GM21786 (cell line): ENCODE data around the gene TEX44.
"Not testable (repeated sequence)": the region's sequence is repeated elsewhere in the genome, so short reads cannot be mapped to it uniquely, and the experiment has no call there.

Experiments used
- ATAC-seq: cut with Tn5 transposase; IDR thresholded peaks from one replicate; pipeline ENCODE4 v1.9.1; 2021; ENCODE audit not compliant: unreplicated experiment

The TEX44 gene

DNA sequence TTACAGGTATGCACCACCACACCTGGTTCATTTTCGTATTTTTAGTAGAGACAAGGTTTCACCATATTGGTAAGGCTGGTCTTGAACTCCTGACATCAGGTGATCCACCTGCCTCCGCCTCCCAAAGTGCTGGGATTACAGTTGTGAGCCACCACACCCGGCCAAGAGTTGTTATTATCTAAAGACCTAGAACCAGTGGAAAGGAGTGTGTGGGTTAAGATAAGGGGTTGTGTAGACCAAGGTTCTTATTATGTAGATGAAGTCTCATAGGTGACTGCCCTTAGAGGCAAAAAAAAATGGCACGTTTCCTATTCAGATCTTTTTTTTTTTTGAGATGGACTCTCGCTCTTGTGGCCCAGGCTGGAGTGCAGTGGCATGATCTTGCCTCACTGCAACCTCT is 21.7 kb upstream of the TEX44 start:
- not testable (repeated sequence) for ATAC-seq

DNA sequence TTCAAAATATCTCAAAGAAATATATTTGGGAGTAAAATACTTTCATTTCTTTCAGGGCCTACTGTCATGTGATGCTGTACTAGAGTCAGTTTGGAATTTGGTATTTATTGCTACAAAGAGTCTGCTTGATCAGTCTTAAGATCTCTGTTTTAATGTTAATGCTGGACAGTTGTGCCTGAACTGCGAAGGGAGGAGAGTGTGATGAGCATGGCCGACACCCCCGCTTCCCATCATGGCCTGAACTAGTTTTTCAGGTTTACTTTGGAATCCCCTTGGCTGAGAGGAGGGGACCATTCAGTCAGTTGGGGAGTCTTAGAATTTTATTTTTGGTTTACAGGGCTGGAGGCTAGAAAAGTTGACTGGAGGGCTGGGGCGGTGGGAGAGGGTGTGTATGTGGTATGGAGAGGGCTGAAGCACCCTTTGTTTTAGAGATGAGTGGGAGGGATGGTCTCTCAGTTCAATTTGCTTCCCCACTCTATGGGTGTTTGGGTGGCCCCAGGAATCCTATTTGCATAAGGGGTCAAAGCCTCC is 20.9 kb upstream of the TEX44 start:
- ATAC-seq: no peak

DNA sequence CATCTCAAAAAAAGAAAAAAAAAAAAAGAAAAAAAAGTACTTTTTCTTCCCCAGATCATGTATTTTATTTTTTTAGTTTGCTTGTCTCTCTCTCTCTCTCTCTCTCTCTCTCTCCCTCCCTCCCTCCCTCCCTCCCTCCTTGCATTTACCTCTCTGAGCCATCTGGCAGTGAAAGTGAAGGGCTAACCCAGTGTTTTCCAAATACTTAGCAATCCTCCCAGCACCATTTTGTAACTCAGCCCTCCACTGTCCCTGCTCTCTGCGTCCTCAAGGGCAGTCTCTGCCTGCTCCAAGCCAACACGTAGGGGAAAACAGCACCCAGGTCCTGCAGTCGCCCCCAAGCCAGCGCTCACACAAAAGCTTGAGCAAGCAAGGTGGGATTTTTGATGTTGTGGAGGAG is 19.6 kb upstream of the TEX44 start:
- ATAC-seq: no peak

DNA sequence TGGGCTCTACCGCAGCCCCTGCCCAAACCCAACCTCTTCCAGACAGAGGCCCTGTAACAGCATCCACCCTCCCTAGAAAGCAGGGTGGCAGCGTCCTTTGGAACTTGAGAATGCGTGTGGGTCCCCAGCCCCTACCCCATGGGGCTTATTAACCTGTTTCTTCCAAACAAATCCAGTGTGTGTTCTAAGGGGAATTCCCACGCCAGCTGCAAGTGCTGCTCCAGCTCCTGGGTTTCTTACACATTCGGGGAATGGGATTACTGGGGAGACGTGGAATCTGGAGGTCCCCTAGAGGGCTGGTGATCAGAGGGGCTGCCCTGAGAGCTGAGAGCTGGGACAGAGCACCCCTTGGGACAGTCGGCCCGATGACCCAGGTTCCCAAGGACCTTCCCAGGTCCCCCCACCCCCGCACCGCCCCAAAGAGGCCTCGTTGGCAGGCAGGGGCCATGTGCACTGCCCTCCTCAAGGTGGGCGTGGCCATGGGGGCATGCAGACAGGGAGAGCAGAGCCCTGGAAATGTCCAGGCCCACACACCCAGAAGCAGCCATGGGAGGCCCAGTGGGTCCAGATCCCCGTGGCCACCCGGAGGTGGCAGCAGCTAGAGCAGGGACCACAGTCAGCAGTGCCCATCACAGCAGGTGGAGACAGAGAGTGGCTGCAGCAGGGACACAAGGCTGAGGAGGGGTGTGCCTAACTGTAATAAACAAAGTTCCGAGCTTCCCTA is 18.8 kb upstream of the TEX44 start:
- ATAC-seq: no peak

DNA sequence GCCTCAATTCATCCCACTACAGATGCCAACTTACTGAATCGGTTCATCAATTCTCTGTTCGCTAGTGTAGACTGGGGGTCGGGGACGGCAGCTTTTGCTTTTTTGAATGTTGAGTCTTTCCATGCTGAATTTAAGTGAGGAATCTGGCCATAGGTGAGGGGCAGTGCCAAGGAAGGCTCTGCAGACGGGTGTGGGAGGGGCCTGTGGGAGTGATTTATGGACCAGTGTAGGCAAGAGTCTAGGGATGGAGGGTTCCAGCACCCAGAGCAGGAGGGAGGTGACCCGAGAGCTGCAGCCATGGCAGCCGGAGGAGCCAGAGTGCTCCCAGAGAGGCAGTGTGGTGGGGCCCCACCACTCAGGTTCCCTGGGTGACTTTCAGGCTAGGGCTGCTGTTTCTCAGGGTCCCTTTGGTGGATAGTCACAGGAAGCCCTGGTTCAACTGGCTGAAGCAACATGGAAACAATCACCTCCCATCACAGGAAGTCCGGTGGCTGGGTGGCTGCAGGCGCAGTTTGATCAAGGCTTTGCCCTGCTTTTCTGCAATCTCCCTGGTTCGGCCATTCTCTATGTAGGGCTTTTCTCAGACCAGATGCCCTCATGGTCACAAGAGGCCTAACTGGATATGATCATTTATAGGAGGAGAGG is 16.9 kb upstream of the TEX44 start:
- no peak for ATAC-seq

DNA sequence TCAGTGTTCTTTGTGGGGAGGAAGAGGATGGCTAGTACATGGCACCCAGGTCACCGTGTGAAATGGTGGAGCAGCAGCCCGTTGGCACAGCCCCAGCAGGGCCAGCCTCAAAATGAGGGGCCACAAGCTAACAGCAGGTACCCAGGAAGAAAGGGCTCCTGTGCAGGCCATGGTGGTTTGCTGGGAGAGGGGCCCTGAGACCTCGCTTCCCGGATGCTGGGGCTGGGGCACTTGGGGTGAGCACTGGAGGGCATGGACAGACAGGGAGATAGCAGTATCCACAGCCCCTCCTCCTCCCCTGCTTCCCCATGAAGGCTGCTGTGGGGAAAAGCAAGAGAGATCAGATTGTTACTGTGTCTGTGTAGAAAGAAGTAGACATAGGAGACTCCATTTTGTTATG is 16.2 kb upstream of the TEX44 start:
- ATAC-seq: no peak

DNA sequence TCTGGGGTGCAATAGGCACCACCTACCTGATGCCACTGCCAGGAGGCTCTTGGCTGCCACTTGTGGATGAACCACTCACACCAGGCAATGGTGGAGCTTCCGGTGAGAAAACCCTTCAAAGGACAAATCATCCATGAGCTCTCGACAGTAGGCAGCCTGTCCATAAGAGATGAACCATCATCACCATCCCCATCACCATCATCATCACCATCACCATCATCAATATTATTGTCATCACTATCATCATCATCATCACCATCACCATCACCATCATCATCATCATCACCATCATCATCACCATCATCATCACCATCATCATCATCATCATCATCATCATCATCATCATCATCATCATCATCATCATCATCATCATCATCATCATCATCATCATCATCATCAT is 14.0 kb upstream of the TEX44 start:
- not testable (repeated sequence) for ATAC-seq

DNA sequence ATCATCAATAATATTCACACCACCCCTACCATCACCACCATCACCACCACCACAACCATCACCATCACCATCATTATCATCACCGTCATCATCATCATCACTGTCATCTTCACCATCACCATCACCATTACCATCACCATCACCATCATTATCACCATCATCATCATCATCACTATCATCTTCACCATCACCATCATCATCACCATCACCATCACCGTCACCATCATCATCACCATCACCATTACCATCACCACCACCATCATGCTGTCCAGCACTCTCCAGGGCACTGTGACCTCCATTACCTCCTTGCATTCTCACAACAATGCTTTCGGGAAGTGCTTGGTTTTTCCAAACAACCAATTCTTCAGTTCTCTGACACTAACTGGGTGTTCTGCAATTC is 13.1 kb upstream of the TEX44 start:
- no peak for ATAC-seq

DNA sequence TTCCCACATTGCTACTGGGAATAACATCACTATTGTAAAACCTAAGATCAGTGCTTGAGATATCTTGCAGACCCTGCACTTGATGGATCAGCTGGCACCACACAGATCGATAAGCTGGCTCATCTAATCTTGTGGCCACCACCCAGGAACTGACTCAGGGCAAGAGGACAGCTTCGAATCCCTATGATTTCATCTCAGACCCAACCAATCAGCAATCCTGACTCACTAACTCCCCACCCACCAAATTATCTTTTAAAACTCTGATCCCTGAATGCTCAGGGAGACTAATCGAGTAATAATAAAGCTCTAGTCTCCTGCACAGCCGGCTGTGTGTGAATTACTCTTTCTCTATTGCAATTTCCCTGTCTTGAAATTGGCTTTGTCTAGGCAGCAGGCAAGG is 11.3 kb upstream of the TEX44 start:
- no peak for ATAC-seq

DNA sequence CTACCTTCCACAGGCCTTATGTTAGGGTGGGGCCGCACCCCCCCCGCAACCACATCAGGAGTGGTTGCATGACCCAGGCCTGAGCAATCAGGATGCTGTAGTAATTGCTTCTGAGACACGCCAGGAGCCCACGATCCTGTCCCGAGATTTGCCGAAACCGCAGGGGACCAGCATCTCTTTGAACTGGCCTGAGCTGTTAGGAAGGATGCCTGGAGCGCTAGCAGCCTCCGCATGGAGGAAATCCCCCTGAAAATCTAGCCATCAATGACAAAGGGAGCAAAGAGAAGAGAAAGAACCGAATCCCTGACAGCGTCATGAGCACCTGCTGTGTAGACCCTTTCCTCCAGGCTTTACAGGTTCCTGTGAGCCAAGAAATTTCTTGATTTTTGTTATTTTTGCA is 8.7 kb upstream of the TEX44 start:
- ATAC-seq: no peak

DNA sequence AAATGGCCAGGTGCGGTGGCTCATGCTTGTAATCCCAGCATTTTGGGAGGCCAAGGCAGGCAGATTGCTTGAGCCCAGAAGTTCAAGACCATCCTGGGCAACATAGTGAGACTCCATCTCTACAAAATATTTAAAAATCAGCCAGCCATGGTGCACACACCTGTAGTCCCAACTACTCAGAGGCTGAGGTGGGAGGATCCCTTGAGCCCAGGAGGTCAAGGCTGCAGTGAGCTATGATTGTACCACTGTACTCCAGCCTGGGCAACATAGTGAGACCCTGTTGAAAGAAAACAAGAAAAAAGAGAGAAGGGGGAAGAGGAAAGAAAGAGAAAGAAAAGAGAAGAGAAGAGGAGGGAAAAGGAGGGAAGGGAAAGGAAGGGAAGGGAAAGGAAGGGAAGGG is 4.9 kb upstream of the TEX44 start:
- ATAC-seq: not testable (repeated sequence)

DNA sequence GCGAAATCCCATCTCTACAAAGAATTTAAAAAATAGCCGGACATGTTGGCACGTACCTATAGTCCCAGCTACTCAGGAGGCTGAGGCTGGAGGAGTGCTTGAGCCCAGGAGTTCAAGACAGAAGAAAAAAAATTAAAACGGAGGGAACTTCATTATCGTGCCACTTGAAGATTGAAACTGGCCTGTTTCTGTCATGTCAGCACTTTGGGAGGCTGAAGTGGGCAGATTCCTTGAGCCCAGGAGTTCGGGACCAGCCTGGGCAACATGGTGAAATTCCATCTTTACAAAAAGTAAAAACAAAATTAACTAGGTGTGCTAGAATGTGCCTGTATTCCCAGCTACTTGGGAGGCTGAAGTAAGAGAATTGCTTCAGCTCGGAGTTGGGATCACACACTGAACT is 3.0 kb upstream of the TEX44 start:
- ATAC-seq: no peak

DNA sequence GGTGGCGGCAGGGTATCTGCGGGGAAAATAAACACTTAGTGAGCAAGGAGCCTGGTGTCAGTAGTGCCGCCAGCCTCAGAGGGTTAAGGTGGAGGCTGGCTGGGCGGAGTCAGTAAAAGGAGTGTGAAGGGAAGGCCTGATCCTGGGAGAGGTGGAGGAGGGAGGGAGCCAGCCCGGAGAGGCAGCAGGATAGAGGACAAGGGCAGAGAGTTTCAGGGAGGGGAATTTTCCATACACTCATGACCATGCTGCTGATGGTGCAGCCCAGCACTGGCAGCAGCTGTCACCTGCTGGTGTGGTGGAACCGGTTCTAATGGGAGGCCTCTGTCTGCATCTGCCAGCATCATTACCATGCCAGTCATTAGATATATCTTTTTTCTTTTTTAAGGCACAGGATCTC is 2.0 kb upstream of the TEX44 start:
- ATAC-seq: no peak

DNA sequence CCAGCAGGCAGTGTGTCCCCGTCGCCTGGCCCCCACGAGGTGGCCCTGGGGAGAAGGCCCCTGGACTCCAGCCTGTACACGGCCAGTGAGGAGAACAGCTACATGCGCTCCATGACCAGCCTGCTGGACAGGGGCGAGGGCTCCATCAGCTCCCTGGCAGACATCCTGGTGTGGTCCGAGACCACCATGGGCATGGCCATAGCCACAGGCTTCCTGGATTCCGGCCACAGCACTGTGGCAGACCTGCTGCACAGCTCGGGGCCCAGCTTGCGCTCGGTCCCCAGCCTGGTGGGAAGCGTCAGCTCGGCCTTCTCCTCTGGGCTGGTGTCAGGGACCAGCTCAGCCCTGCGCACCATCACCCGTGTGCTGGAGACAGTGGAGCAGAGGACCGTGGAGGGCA is 1.0 kb downstream of the TEX44 start:
- no peak for ATAC-seq

DNA sequence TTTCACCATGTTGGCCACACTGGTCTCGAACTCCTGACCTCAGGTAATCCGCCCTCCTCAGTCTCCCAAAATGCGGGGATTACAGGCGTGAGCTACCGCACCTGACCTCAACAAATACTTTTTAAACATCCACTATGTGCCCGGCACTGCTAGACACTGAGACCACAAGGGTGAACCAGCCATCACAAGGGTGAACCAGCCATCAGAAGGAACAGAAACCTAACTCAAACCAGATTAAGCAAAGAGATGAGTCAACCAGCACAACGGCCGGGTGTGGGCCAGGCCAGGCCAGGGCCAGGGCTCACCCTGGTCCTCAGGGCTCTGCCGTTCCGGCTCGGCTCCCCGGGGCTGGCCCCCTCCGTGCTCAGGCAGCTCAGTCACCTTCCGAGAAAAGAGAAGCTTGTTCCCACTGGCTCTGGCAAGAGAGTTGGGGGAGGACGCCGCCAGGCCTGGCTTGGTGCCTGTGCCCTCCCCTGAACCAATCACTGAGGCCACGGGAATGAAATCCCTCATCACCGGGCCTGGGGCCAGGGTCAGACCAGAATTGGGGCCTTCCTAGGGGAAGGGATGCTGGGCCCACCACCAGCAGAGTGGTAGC is 4.4 kb downstream of the TEX44 start:
- peak; percentile 93 for ATAC-seq

DNA sequence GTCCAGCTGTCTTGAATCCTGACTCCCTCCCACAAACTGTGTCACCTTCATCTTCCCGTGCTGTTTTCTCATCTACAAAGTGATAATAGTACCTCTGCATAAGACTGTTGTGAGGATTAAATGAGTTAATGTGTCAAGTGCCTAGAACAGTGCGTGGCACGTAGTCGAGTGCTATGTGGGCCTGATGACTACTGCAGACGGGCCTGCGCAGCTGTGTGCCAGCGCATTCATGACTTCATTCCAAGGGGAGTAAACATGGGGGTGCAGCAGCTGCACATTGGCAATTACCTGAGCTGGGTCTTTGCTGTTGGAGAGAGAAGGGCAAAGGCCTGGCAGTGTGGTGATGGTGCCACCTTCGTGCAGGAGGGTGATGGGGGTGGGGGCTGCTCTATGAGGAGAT is 5.0 kb downstream of the TEX44 start:
- no peak for ATAC-seq

DNA sequence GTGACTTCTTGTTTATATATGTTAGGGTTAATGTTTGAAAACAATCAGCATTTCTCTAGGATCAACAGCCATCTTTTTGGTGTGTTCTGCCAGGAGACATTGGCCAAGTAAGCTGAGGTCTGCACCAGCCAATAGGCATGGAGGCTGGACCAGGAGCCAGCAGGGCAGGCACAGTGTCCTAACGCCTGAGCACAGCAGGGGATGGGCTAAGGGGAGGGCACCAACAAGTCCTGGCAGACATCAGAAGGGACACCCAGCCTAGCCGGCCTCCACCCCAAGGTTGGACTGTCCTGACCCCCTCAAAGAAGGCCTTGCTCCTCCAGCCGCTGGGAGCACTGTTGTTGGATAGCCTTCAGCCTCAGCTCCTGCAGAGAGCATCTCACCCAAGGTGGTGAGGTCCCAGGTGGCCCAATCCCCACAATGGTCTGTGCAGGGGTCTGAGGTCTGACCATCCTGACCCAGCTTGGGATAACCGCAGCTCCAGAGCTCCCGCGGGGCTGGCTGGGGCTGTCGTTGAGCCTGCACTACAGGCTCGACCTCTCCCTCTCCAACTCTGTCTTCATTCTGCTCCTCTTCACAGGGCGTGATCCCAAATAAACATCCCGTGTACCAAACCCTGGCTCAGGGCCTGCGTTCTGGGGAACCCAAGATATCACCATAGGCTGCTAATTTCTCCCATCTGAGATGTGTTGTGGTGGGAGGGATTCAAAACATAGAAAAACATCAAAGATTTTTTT is 8.1 kb downstream of the TEX44 start:
- no peak for ATAC-seq

DNA sequence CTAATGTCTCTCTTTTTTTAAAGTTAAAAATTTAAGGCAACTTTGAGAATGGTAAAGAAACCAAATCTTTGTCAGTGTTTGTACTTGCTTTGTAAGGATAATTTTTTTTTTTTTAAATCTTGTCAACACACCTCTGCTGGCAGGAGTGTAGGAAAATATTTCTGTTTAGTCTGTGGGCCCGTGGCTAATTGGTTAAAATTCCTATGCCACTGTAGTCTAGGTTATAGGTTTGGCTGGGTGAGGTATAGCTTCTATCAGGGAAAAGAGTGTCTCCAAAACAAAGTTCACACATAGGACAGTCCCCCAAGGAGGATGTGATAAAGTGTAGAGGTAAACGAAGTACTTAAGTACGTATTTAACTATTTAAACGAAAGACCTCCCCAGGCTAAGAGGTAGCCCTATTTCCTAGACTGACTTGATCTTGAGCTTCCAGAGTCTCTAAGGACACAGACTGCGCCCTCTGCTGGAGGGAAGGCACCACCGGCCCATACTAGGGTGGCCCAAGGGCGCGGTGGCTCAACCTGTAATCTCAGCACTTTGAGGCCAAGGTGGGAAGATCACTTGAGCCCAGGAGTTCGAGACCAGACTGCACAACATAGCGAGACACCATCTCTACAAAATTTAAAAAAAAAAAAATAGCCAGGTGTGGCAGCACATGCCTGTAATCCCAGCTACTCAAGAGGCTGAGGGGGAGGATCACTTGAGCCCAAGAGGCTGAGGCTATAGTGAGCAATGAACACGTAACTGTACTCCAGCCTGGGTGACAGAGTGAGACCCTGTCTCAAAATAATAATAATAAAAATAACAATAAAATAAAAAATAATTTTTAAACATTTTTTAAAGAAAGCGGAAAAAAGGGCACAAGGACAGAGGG is 8.9 kb downstream of the TEX44 start:
- ATAC-seq: no peak

DNA sequence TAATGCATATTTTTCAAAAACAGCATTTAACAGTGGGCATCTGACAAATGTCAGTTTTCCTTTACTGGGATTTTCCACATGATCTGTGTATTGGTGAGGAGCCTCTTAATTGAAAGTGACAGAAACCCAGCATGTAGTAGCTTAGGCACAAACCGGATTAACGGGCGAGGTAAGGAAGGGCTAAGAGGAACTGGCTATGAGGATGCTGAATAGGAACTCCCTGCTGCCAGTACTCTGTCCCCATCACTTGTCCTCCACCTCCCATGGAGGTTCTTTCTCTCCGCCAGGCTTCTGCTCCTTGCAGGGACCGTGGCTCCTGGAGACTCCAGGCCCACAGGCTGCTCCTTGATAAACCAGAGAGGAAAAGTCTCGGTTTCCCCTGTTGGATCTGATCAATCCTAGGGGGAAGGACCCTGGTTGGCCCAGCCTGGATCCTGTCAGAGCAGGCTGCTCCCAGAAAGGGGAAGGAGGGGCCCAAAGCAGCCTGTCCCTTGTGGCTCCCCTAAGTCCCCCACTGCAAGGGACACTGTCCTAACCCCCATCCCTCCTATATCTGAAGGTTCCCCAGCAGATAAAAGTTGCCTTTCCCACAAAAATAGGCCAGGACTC is 10.3 kb downstream of the TEX44 start:
- no peak for ATAC-seq

DNA sequence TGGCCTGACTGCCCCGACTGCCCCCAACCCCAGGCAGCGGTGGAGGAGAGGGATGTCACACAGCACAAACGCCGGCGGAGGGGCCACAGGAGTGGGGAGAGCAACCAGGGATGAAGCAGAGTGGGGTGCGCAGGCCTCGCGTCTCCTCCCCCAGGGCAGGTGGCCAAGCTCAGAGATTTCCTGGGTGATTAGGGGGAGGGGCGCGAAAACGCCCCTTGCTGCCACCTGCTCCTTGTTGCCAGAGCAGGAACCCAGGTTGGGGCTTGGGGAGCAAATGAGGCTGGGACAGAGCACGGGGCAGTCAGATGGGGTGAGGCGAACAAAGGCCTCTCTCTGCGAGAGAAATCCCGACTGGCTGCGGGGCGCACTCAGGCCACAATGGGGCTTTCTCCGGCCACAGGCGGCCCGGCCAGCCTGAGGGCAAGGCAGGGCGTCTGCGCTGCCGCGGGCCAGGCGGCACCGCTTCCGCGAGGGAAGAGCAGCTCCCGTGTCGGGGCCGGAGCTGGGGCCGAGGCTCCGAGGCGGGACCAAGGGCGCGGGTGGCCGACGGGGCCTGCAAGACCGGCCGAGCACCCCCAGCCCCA is 11.5 kb downstream of the TEX44 start:
- ATAC-seq: peak; percentile 27
